ENCODE results near the gene LRP5. TPM values are rescaled to one million over a fixed set of nuclear protein-coding genes. Genes with fewer than 3 reads are reported as not detected.

LRP5 gene
- total RNA-seq, 1 experiment from 2014 or later: 55.2 TPM

DNA sequence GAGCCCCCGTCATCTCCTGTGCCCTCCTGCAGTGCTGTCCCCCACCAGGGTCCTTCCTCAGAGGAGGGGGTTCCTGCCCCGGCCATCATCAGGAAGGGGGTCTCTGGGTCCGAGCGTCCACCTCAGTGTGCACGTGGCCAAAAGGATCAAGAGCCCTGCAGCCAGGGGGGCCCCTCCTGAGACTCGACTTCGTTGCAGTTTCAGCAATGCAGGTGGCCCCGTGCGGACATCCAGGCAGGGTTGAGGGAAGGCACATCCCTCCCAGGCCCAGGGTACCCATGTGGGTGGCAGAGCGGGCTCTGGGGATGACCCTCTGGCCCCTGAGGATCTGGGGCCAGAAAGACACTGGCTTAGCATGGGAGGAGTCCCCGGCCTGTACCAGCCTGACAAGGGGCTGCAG lies 41.3 kb downstream of the LRP5 start (continued):
- TF ChIP-seq SIN3A (IDR thresholded peaks at IDR 0.05; ENCODE audit: low read depth) (no peak), CBX3 (IDR thresholded peaks at IDR 0.05; ENCODE audit: low read depth) (no peak), ELF1 (IDR thresholded peaks at IDR 0.05; ENCODE audit: borderline replicate concordance, low read depth) (no peak), EZH2 (IDR thresholded peaks at IDR 0.05) (no peak), JUND (IDR thresholded peaks at IDR 0.05) (no peak), POLR2AphosphoS5 (IDR thresholded peaks at IDR 0.05; ENCODE audit: low read depth, low read length) (no peak), SP1 (IDR thresholded peaks at IDR 0.05; ENCODE audit: low read depth) (no peak)

DNA sequence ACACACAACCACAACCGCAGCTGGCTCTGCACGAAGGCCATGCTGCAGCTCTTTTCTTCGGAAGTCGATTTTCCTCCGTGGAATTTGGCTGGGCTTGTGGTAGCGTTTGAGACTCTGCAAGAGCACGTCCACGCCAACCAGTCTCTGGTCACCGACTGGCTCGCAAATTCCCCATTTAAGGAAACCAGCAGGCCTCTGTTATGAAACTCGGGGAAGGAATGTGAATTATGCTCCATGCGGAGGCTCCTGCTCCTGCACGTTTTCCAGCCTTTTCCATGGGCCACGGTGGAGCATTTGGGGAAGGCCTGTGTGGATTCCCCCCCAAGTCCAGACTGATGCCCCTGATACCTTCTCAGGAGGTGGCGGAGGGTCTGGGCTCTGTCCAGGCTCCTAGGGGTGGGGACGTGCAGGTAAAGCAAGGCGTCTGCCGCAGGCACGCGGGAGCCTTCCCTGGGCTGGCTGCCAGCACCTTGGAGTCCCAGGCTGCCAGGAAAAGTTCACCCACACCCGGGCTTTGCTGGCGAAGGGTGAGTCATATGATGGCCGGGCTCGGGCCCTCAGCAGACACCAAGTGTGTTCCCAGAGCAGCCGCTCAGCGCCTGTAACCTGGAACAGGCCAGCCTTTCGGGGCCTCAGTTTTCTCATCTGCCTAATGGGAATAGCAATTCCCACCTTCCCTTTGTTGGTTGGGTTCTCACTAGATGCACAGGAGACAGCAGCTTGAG lies 41.9 kb downstream of the LRP5 start:
- peaks cover 35 to 45% of the 10 kb centered on the region in 2 experiments for H3K4me1 ChIP-seq (ENCODE audit: control insufficient read depth in 1 of 2, insufficient read depth in 2 of 2, low read length in 2 of 2)
- no peaks in the 10 kb centered on the region for H4K20me1 ChIP-seq (ENCODE audit: insufficient read depth)
- CTCF ChIA-PET: no interaction called here
- intact Hi-C loops (cut with micrococcal nuclease): no loop called here
- H3K36me3 ChIP-seq (ENCODE audit: control insufficient read depth in 1 of 2, insufficient read depth in 2 of 2, low read length in 2 of 2): peaks cover 2 to 9% of the 10 kb centered on the region in 2 experiments; a peak in 2 of 4 replicates
- no peaks in the 10 kb centered on the region for H3K9me2 ChIP-seq (ENCODE audit: insufficient read depth)
- no peaks in the 10 kb centered on the region for H3K27me3 ChIP-seq (ENCODE audit: insufficient read depth, low read length)
- peak overlapping the region; percentile 70 for H3K9ac ChIP-seq (ENCODE audit: low read length)
- RAD21 ChIA-PET (ENCODE audit: low non-redundant PET in 1 of 2, low total read pairs in 2 of 2, uncharacterized antibody in 2 of 2, unreplicated experiment in 2 of 2): no interaction called here
- DNase-seq (ENCODE audit: low read depth, low spot score) (peak; percentile 80), ATAC-seq (peak; percentile 90)
- BruUV-seq (replicated peaks): no TSS peak
- H3K4me3 ChIP-seq (replicated peaks in 1 of 2; ENCODE audit: low read depth in 1 of 2, low read length in 2 of 2): peak overlapping the region in 1 of 2 experiments; percentile 39; a peak in 2 of 4 replicates
- H3K27ac ChIP-seq (ENCODE audit: low read depth, low read length): peak overlapping the region; percentile 96
- peak overlapping the region; percentile 82 for H3K4me2 ChIP-seq (ENCODE audit: low read length)
- peaks cover 13% of the 10 kb centered on the region; the same call in 1 of the 2 replicates for H3K79me2 ChIP-seq (ENCODE audit: insufficient read depth, low read length)
- POLR2A ChIA-PET: no interaction called here
- H2AFZ ChIP-seq (ENCODE audit: low read depth, low read length, poor library complexity, severe bottlenecking): no peak overlapping the region
- no peaks in the 10 kb centered on the region for H3K9me3 ChIP-seq (ENCODE audit: control insufficient read depth in 1 of 2, insufficient read depth in 1 of 2, low read depth in 1 of 2, low read length in 2 of 2)
- TF ChIP-seq ZNF274 (IDR thresholded peaks at IDR 0.05; ENCODE audit: low read depth, low read length) (no peak), SRF (IDR thresholded peaks at IDR 0.05; ENCODE audit: low read depth) (peak; percentile 87), CEBPB (IDR thresholded peaks at IDR 0.05; ENCODE audit: low read depth) (no peak), CBX3 (IDR thresholded peaks at IDR 0.05; ENCODE audit: low read depth) (peak; percentile 14; the same call in 1 of the 2 replicates), SP1 (IDR thresholded peaks at IDR 0.05; ENCODE audit: low read depth) (peak; percentile 76), RAD21 (IDR thresholded peaks at IDR 0.05; ENCODE audit: low read depth) (no peak), EGR1 (IDR thresholded peaks at IDR 0.05; ENCODE audit: low read depth) (no peak), ZFX (IDR thresholded peaks at IDR 0.05) (0 out of 2 replicates have a peak, but pooled peaks have one; percentile 25), EZH2phosphoT487 (IDR thresholded peaks at IDR 0.05; ENCODE audit: borderline replicate concordance) (no peak), SIN3A (IDR thresholded peaks at IDR 0.05; ENCODE audit: low read depth) (no peak), ELF1 (IDR thresholded peaks at IDR 0.05; ENCODE audit: borderline replicate concordance, low read depth) (no peak)
- TF ChIP-seq, protein P1, sequence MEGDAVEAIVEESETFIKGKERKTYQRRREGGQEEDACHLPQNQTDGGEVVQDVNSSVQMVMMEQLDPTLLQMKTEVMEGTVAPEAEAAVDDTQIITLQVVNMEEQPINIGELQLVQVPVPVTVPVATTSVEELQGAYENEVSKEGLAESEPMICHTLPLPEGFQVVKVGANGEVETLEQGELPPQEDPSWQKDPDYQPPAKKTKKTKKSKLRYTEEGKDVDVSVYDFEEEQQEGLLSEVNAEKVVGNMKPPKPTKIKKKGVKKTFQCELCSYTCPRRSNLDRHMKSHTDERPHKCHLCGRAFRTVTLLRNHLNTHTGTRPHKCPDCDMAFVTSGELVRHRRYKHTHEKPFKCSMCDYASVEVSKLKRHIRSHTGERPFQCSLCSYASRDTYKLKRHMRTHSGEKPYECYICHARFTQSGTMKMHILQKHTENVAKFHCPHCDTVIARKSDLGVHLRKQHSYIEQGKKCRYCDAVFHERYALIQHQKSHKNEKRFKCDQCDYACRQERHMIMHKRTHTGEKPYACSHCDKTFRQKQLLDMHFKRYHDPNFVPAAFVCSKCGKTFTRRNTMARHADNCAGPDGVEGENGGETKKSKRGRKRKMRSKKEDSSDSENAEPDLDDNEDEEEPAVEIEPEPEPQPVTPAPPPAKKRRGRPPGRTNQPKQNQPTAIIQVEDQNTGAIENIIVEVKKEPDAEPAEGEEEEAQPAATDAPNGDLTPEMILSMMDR (IDR thresholded peaks at IDR 0.05 in 2 of 3, conservative IDR thresholded peaks at IDR 0.05 in 1 of 3; ENCODE audit: borderline replicate concordance in 1 of 3, insufficient read depth in 1 of 3, low read depth in 2 of 3, low read length in 2 of 3): no peak
- TF ChIP-seq, protein P2, sequence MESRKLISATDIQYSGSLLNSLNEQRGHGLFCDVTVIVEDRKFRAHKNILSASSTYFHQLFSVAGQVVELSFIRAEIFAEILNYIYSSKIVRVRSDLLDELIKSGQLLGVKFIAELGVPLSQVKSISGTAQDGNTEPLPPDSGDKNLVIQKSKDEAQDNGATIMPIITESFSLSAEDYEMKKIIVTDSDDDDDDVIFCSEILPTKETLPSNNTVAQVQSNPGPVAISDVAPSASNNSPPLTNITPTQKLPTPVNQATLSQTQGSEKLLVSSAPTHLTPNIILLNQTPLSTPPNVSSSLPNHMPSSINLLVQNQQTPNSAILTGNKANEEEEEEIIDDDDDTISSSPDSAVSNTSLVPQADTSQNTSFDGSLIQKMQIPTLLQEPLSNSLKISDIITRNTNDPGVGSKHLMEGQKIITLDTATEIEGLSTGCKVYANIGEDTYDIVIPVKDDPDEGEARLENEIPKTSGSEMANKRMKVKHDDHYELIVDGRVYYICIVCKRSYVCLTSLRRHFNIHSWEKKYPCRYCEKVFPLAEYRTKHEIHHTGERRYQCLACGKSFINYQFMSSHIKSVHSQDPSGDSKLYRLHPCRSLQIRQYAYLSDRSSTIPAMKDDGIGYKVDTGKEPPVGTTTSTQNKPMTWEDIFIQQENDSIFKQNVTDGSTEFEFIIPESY (IDR thresholded peaks at IDR 0.05; ENCODE audit: extremely low read depth, insufficient replicate concordance, low read length): no peak
- TF ChIP-seq, protein P3, sequence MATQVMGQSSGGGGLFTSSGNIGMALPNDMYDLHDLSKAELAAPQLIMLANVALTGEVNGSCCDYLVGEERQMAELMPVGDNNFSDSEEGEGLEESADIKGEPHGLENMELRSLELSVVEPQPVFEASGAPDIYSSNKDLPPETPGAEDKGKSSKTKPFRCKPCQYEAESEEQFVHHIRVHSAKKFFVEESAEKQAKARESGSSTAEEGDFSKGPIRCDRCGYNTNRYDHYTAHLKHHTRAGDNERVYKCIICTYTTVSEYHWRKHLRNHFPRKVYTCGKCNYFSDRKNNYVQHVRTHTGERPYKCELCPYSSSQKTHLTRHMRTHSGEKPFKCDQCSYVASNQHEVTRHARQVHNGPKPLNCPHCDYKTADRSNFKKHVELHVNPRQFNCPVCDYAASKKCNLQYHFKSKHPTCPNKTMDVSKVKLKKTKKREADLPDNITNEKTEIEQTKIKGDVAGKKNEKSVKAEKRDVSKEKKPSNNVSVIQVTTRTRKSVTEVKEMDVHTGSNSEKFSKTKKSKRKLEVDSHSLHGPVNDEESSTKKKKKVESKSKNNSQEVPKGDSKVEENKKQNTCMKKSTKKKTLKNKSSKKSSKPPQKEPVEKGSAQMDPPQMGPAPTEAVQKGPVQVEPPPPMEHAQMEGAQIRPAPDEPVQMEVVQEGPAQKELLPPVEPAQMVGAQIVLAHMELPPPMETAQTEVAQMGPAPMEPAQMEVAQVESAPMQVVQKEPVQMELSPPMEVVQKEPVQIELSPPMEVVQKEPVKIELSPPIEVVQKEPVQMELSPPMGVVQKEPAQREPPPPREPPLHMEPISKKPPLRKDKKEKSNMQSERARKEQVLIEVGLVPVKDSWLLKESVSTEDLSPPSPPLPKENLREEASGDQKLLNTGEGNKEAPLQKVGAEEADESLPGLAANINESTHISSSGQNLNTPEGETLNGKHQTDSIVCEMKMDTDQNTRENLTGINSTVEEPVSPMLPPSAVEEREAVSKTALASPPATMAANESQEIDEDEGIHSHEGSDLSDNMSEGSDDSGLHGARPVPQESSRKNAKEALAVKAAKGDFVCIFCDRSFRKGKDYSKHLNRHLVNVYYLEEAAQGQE (IDR thresholded peaks at IDR 0.05; ENCODE audit: low read depth): no peak

All from HCT116 (cell line).